Ovary (tissue), 9 donors: ENCODE data around the gene POGZ. TPM values are rescaled to one million over a fixed set of nuclear protein-coding genes. Genes with fewer than 3 reads are reported as not detected.
"Not testable (repeated sequence)": the region's sequence is repeated elsewhere in the genome, so short reads cannot be mapped to it uniquely, and the experiment has no call there.

Experiments
- DNase-seq, 5 donors: peaks; one replicate each; pipeline ENCODE4 v3.0.0-alpha.2; 2019 to 2020
- H3K27ac ChIP-seq, 2 donors: fragments of 200-600 bp; one replicate each; pipeline versions ENCODE4 v1.5.1 to v1.8.0; 2019 to 2022
- H3K27me3 ChIP-seq: fragments of 200-600 bp; one replicate; pipeline ENCODE4 v1.8.0; 2022
- H3K36me3 ChIP-seq: fragments of 200-600 bp; sonication (generic); one replicate; pipeline ENCODE4 v1.5.1; 2019
- H3K4me1 ChIP-seq: one replicate; pipeline ENCODE4 v1.8.1; 2013; ENCODE audit warnings: mild to moderate bottlenecking, moderate library complexity; ENCODE audit not compliant: insufficient read depth
- H3K4me3 ChIP-seq: fragments of 200-600 bp; sonication (generic); one replicate; pipeline ENCODE4 v1.5.1; 2017
- H3K9me3 ChIP-seq, 2 donors: fragments of 200-600 bp in 1 of 2; sonication (generic) in 1 of 2; one replicate each; pipeline versions ENCODE4 v1.5.1 to v1.8.1; 2013 to 2019; ENCODE audit warnings: mild to moderate bottlenecking in 1 of 2, moderate library complexity in 1 of 2
- EP300 ChIP-seq: sonication (generic); formaldehyde crosslinking; IDR thresholded peaks from one replicate; pipeline ENCODE4 v1.6.1; 2017; ENCODE audit warnings: antibody characterized with exemption
- POLR2A ChIP-seq: fragments of 450-650 bp; IDR thresholded peaks from one replicate; pipeline ENCODE4 v1.6.1; 2017; ENCODE audit warnings: antibody characterized with exemption, mild to moderate bottlenecking, moderate library complexity
- WGBS, 3 donors: extraction: QIAGEN DNeasy Blood & Tissue Kit in 1 of 3; methylation state at CpG; one replicate each; pipeline versions ENCODE4 v1.1.5 to v1.1.7; 2013 to 2017; 5-methylcytosine and 5-hydroxymethylcytosine counted together
- intact Hi-C, 4 donors: fragments of 100-400 bp; cut with DNase I; formaldehyde crosslinking; loops; one replicate each; pipeline versions ENCODE4 v1.11.0 to v1.15.1; 2022 to 2023
- polyA plus RNA-seq, 2 donors: library from polyadenylated mRNA; stranded (reverse); fragments of 200-250 nt in 1 of 2; fragments of 350-450 nt in 1 of 2; fragmentation: Illumina TruSeq in 1 of 2; extraction: RNeasy Lipid Tissue Mini Kit (QIAGEN cat#74804) in 1 of 2; gene quantifications; one replicate each; pipeline ENCODE4 v1.2.3, GENCODE V29; 2013 to 2014
- total RNA-seq, 7 donors: library from RNA; depleted of rRNA in 2 of 7; stranded (reverse); fragments of >200 nt in 2 of 7; fragmentation: NEBNext Ultra II Directional in 3 of 7; extraction: Animal tissue kit (Norgen Biotek cat#: 25700) in 3 of 7; gene quantifications; one replicate each; pipeline versions ENCODE4 v1.1.0 to v1.2.4, GENCODE V29; 2016 to 2023
- TF ChIP-seq, protein P1 (sequence below), 3 donors: fragments of 450-650 bp in 2 of 3; fragments of 200-600 bp in 1 of 3; IDR thresholded peaks; one replicate each; pipeline versions ENCODE4 v1.5.1 to v1.8.0; 2016 to 2022; ENCODE audit warnings: antibody characterized with exemption in 3 of 3, mild to moderate bottlenecking in 1 of 3
- donor health status: DM: no; HTN: no; CAD: no; lungs with moderate emphysema.
- donor health status: DM: no; HTN: no; CAD: no.
- donor health status: Bipolar disorder and iron deficiency.
- donor health status: DM: yes; HTN: yes; CAD: no.
- donor health status: DM: no; HTN: no; CAD: no.
- donor health status: DM: yes; HTN: yes; CAD: no.

The POGZ gene
- total and polyA plus RNA-seq, 9 donors: 34.6 to 151 (median 104) TPM

- H3K27me3 ChIP-seq: no peaks in the 10 kb centered on the region
- TF ChIP-seq, protein P1, sequence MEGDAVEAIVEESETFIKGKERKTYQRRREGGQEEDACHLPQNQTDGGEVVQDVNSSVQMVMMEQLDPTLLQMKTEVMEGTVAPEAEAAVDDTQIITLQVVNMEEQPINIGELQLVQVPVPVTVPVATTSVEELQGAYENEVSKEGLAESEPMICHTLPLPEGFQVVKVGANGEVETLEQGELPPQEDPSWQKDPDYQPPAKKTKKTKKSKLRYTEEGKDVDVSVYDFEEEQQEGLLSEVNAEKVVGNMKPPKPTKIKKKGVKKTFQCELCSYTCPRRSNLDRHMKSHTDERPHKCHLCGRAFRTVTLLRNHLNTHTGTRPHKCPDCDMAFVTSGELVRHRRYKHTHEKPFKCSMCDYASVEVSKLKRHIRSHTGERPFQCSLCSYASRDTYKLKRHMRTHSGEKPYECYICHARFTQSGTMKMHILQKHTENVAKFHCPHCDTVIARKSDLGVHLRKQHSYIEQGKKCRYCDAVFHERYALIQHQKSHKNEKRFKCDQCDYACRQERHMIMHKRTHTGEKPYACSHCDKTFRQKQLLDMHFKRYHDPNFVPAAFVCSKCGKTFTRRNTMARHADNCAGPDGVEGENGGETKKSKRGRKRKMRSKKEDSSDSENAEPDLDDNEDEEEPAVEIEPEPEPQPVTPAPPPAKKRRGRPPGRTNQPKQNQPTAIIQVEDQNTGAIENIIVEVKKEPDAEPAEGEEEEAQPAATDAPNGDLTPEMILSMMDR (IDR thresholded peaks at IDR 0.05): peak; percentile 8 to 62 (median 43)
- no peak for TF ChIP-seq POLR2A
- no peak overlapping the region for H3K27ac ChIP-seq
- intact Hi-C loops: loop anchor here in 2 of 4 donors (10.0 kb wide), 1 partner anchor 291 kb away; no protein-coding TSS in a partner anchor
- no peaks in the 10 kb centered on the region for H3K9me3 ChIP-seq
- DNase-seq: peak in 2 of 5 donors; percentile 41 to 63
- H3K4me1 ChIP-seq: peaks cover 6% of the 10 kb centered on the region
- no peaks in the 10 kb centered on the region for H3K36me3 ChIP-seq
- 41 to 48% (median 46%) methylated on average over 4 of the region's 4 CpGs for WGBS, 3 donors
- H3K4me3 ChIP-seq: no peak overlapping the region
Measured at GRCh38 chr1:151443846-151444782, 15.2 kb downstream of the POGZ start.

GRCh38 chr1:151437396-151437795 is 21.9 kb downstream of the POGZ start:
- intact Hi-C loops, H3K27ac ChIP-seq, H3K4me3 ChIP-seq, H3K27me3 ChIP-seq, H3K36me3 ChIP-seq, DNase-seq, H3K9me3 ChIP-seq, H3K4me1 ChIP-seq: not testable (repeated sequence)
- 68 to 75% (median 70%) methylated on average over 8 of the region's 8 CpGs for WGBS, 3 donors

- H3K4me1 ChIP-seq: peaks cover 6% of the 10 kb centered on the region
- WGBS, 3 donors: 74 to 80% (median 75%) methylated on average over 6 of the region's 6 CpGs
Measured at GRCh38 chr1:151436985-151437384, 22.3 kb downstream of the POGZ start.

GRCh38 chr1:151435174-151435573 is 24.1 kb downstream of the POGZ start:
- Histone ChIP-seq H3K9me3 (no peaks in the 10 kb centered on the region), H3K27me3 (no peaks in the 10 kb centered on the region), H3K27ac (no peak overlapping the region), H3K36me3 (no peaks in the 10 kb centered on the region), H3K4me1 (peaks cover 4% of the 10 kb centered on the region), H3K4me3 (no peak overlapping the region)
- WGBS, 3 donors: 84 to 89% (median 84%) methylated on average over 3 of the region's 3 CpGs
- intact Hi-C loops: no loop called here
- DNase-seq: no peak
- TF ChIP-seq POLR2A (no peak), EP300 (no peak)
- TF ChIP-seq, protein P1 (IDR thresholded peaks at IDR 0.05): no peak

More at GRCh38 chr1:151436985-151437384, 22.3 kb downstream of the POGZ start:
- DNase-seq: no peak
- Histone ChIP-seq H3K27ac (no peak overlapping the region), H3K9me3 (no peaks in the 10 kb centered on the region), H3K27me3 (no peaks in the 10 kb centered on the region), H3K4me3 (no peak overlapping the region), H3K36me3 (no peaks in the 10 kb centered on the region)
- TF ChIP-seq EP300 (no peak), POLR2A (no peak)
- TF ChIP-seq, protein P1 (IDR thresholded peaks at IDR 0.05): no peak
- intact Hi-C loops: no loop called here

DNA sequence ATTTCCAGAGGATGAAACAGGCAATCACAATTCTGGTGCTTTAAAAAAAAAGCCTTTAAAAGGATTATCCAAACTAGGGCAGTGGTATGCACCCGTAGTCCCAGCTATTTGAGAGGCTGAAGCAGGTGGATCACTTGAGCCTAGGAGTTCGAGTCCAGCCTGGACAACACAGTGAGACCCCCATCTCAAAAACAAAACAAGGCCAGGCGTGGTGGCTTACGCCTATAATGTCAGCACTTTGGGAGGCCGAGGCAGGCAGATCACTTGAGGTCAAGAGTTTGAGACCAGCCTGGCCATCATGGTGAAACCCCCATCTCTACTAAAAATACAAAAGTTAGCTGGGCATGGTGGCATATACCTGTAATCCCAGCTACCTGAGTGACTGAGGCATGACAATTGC is 25.5 kb downstream of the POGZ start:
- H3K4me1 ChIP-seq: not testable (repeated sequence)

More for the DNA sequence above, 25.5 kb downstream of the POGZ start:
- H3K4me3 ChIP-seq, DNase-seq, intact Hi-C loops, H3K27ac ChIP-seq, H3K27me3 ChIP-seq, H3K9me3 ChIP-seq, H3K36me3 ChIP-seq: not testable (repeated sequence)
- WGBS, 3 donors: 90 to 96% (median 94%) methylated on average over 5 of the region's 5 CpGs
